Loucy (cell line): ENCODE results near the gene F8A3.

Experiments
- EZH2phosphoT487 ChIP-seq: fragments of 200-600 bp; IDR thresholded peaks from 2 replicates; pipeline ENCODE4 v1.6.1; 2018; ENCODE audit warnings: antibody characterized with exemption, mild to moderate bottlenecking, moderate library complexity, borderline replicate concordance
- TF ChIP-seq, protein P1 (sequence below): fragments of 200-600 bp; sonication (generic); conservative IDR thresholded peaks from 2 replicates; pipeline ENCODE4 v1.5.1; 2014; ENCODE audit warnings: mild to moderate bottlenecking, antibody characterized with exemption, low read length

- no peak for TF ChIP-seq EZH2phosphoT487
- TF ChIP-seq, protein P1, sequence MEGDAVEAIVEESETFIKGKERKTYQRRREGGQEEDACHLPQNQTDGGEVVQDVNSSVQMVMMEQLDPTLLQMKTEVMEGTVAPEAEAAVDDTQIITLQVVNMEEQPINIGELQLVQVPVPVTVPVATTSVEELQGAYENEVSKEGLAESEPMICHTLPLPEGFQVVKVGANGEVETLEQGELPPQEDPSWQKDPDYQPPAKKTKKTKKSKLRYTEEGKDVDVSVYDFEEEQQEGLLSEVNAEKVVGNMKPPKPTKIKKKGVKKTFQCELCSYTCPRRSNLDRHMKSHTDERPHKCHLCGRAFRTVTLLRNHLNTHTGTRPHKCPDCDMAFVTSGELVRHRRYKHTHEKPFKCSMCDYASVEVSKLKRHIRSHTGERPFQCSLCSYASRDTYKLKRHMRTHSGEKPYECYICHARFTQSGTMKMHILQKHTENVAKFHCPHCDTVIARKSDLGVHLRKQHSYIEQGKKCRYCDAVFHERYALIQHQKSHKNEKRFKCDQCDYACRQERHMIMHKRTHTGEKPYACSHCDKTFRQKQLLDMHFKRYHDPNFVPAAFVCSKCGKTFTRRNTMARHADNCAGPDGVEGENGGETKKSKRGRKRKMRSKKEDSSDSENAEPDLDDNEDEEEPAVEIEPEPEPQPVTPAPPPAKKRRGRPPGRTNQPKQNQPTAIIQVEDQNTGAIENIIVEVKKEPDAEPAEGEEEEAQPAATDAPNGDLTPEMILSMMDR = no peak
These were observed 40.7 kb downstream of the F8A3 start for GRCh38 chrX:155417769-155418168.
